ENCODE results near the gene GNPTG.
A peak's percentile ranks its signal among the peaks of the same experiment; 100 is the strongest.

The GNPTG gene

DNA sequence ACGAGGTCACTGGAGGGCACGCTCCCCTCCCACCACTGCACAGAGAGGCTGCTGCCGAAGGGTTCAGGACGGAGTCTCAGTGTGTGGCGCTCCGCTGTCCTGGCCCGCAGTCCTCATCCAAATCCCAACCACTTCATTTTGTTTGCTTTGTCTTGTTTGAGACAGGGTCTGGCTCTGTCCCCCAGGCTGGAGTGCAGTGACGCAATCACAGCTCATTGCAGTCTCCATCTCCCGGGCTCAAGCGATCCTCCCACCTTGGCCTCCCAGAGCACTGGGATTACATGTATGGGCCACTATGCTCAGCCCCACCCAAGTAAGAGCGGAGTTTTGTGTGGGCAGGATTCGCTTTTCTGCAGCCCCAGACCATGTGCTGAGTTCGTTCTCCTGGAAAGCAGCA lies 50.0 kb downstream of the GNPTG start:
- no peak for DNase-seq

DNA sequence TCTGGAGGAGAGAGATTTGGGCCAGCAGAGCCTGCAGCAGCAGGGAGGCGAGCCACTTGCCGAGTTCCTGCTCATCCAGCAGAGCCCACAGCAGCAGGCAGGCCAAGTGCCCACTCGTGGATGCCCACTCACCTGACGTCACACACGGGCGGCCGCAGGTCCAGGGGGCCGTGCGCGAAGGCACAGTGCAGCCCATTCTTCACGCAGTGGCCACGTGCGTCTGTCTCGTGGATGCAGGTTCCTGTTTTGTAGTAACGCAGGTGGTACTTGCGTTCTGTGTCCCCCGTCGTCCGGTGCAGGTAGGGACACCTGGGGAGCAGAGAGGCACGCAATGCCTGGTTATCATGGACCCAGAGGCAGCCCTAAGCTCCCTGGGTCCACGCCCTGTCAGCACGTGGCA lies 51.3 kb downstream of the GNPTG start:
- DNase-seq: no peak

DNA sequence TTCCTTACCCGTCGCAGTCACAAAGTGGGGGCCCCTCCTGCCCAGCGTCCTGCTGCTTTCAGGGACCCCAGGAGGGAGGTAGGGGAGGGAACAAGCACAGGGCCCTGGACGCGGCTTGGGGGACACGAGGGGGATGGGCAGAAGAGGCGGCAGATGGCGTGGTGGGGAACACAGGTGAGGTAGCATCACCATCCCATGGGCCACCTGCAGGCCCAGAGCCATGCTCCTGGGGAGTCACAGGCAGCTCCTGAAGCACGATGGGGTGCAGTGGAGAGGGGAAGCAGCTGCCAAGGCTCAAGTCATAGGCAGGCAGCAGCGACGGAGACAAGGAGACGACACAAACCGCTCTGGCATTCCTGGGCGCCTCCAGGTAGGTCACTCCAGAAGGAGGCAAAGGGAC lies 52.0 kb downstream of the GNPTG start:
- DNase-seq: no peak

DNA sequence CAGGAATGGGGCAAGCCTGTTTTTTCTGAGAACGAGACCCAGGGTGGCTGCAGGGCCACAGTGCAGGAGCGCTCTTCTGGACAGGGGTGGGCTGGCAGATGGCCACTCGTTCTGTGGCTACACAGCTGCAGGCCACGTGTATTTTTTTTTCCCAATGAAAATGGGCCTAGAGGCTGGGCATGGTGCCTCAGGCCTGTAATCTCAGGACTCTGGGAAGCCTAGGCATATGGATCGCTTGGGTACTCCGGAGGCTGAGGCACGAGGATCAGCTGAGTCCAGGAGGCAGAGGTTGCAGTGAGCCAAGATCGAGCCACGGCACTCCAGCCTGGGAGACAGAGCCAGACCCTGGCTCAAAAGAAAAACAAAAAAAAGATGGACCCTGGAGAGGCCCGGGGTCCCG lies 56.0 kb downstream of the GNPTG start:
- no peak for DNase-seq

DNA sequence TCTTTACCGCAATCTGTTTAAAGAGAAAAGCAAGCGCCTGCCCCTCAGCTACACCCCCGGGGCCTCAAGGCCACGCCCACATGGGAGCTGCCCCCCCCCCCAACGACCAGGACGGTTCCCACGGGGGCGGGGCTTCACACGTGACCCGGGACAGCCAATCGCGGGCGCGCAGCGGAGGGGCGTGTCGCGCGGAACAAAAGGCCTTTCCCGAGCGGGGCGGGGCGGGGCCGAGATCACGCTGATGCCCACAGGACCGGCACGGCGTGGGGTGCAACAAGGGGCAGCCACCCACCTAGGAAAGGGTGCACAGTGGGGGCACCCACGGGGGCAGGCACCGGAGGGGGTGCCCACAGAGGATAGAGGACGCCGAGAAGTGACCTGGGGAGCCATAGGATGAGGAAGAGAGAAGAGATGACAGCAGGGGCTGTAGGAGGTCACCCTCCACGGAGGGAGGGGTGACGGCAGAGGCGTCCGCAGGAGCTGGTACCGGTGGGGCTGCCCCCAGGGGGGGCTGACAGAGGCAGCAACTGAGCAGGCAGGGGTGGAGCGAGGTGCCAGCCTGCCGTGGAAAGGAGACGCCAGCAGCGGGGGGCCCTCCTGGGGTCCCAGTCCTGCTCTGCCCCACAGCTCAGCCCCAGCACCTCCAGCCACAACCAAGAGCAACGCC lies 56.6 kb downstream of the GNPTG start:
- peak; percentile 67 to 85 for DNase-seq

DNA sequence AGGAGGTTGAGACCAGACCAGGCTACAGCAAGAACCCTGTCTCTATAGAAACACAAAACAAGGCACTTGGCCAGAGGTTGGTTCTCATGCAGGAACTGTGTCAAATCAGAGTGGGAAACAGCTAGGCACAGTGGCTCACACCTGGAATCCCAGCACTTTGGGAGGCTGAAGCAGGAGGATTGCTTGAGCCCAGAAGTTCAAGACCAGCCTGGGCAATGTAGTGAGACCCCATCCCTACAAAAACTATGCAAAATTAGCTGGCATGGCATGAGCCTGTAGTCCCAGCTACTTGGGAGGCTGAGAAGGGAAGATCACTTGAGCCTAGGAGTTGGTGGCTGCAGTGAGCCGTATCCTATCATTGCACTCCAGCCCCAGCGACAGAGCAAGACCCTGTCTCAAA lies 61.1 kb downstream of the GNPTG start:
- DNase-seq: no peak
